Left colon (tissue), 2 donors: ENCODE data around the gene OR51B2. TPM values are rescaled to one million over a fixed set of nuclear protein-coding genes. Genes with fewer than 3 reads are reported as not detected.

Source experiments
- ATAC-seq: fragments of 200-7000 bp; cut with Tn5 transposase; one replicate; pipeline ENCODE4 v1.9.1; 2020; ENCODE audit warnings: mild to moderate bottlenecking, moderate library complexity
- DNase-seq, 2 donors: peaks; one replicate each; pipeline ENCODE4 v3.0.0-alpha.2; 2020
- intact Hi-C, 2 donors: fragments of 100-400 bp; cut with DNase I in 1 of 2; cut with micrococcal nuclease in 1 of 2; formaldehyde crosslinking; loops; one replicate each; pipeline versions ENCODE4 v1.11.2 to v1.14.0; 2022; cut with DNase I, micrococcal nuclease
- total RNA-seq, 2 donors: library from RNA; stranded (reverse); fragmentation: NEBNext Ultra II Directional; extraction: Animal tissue kit (Norgen Biotek cat#: 25700); gene quantifications; one replicate each; pipeline ENCODE4 v1.2.1, GENCODE V29; 2021
- donor health status: DM: no; HTN: no; CAD: no.
- donor health status: DM: yes; HTN: yes; CAD: no.

The OR51B2 gene
- total RNA-seq, 2 donors from 2014 or later: not detected

GRCh38 chr11:5286901-5287300 lies 37.2 kb downstream of the OR51B2 start:
- no peak for DNase-seq
- intact Hi-C loops: no loop called here

GRCh38 chr11:5286351-5286750 lies 37.7 kb downstream of the OR51B2 start:
- ATAC-seq (no peak), DNase-seq (no peak)
- intact Hi-C loops: no loop called here

More at GRCh38 chr11:5286901-5287300, 37.2 kb downstream of the OR51B2 start:
- no peak for ATAC-seq

GRCh38 chr11:5285703-5286340 lies 38.3 kb downstream of the OR51B2 start:
- intact Hi-C loops: no loop called here
- no peak for ATAC-seq
- no peak for DNase-seq

GRCh38 chr11:5284637-5285036 lies 39.5 kb downstream of the OR51B2 start:
- intact Hi-C loops: no loop called here
- ATAC-seq (no peak), DNase-seq (no peak)

DNA sequence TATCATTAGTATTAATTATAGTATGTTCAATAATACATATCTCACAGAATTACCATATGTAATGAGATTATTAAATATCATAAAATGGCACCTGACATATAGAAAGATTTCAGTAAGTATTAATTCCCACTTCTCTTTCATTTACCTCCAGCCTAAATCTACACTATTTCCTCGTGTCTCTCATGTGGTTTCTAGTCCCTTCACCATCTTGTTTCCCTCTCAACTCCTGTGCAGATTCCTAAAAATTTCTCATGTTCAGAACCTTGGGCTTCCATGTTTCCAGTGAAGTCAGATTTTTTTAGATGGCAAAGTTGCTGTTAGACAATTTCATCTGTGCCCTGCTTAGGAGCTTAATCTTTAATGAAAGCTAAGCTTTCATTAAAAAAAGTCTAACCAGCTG lies 40.2 kb downstream of the OR51B2 start:
- ATAC-seq (no peak), DNase-seq (no peak)
- intact Hi-C loops: no loop called here

GRCh38 chr11:5283086-5283485 lies 41.0 kb downstream of the OR51B2 start:
- DNase-seq (no peak), ATAC-seq (no peak)
- intact Hi-C loops: no loop called here

DNA sequence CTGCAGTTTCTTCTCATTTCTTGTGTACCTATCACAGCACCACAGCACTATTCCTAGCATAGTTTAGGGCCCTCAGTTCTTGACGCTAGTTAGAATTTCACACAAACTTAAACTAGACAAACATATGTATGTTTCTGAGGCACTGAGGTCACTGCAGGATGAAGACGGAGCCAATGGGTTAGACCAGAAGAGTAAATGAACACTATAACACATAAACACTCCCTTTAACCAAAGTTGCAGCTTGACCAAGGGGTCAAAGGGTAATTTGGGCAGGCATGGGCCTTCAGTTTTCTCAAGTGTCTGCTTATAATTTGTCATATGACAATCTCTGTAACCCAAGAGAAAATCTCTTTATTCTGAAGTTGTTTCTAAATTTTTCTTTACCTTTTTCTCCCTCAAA lies 41.5 kb downstream of the OR51B2 start:
- DNase-seq (no peak), ATAC-seq (no peak)
- intact Hi-C loops: no loop called here

DNA sequence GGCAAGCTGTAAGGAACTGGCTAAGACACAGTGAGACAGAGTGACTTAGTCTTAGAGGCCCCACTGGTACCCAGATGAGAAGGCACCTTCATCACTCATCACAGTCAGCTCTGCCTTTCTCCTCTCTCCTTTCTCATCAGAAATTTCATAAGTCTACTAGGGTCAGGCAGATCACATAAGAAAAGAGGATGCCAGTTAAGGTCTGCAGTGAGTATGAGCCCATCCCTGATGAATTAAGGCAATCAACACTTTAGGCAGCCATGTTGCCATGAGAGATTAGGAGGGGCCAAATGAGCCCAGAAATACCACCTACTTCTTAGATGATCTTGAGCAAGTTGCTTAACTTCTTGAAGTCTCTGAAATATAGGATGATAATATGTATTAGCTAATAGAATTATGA lies 42.5 kb downstream of the OR51B2 start:
- DNase-seq: no peak
- intact Hi-C loops: no loop called here
- ATAC-seq: no peak

GRCh38 chr11:5280582-5281102 lies 43.5 kb downstream of the OR51B2 start:
- intact Hi-C loops: no loop called here
- DNase-seq: no peak

GRCh38 chr11:5279471-5280090 lies 44.5 kb downstream of the OR51B2 start:
- intact Hi-C loops: no loop called here
- DNase-seq (no peak), ATAC-seq (no peak)

More at GRCh38 chr11:5280582-5281102, 43.5 kb downstream of the OR51B2 start:
- no peak for ATAC-seq

GRCh38 chr11:5277807-5278382 lies 46.2 kb downstream of the OR51B2 start:
- no peak for DNase-seq
- ATAC-seq: no peak
- intact Hi-C loops: no loop called here

DNA sequence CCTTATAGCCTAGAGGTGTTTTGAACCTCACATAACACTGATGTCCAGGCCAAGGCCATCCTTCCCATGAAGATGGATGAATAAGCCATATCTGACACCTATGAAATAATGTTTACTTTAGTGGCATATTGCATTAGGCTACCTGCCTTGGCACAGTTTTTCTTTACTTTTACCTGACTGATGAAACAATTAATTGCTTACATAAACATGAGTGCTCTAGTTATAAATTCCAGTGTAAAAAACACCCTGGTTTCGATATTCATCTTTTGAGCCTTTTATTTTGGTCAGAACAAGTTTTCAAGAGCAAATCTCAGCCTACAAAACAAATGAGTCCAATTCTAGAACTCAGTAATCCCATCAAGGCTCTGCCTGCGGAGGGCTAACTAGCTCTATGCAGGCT lies 47.4 kb downstream of the OR51B2 start:
- intact Hi-C loops: no loop called here
- no peak for DNase-seq
- ATAC-seq: no peak

- intact Hi-C loops: no loop called here
- ATAC-seq (no peak), DNase-seq (no peak)
Observed at GRCh38 chr11:5275369-5276110, 48.6 kb downstream of the OR51B2 start.

GRCh38 chr11:5274395-5274794 lies 49.7 kb downstream of the OR51B2 start:
- ATAC-seq (no peak), DNase-seq (no peak)
- intact Hi-C loops: no loop called here

Other genes with a start within 250 kb of the OR51B2 start
- gene OR52A5, start 185.9 kb downstream of the OR51B2 start, total RNA-seq: not detected
- not detected for gene OR52A1, start 169.5 kb downstream of the OR51B2 start, total RNA-seq
- not detected for gene OR51V1, start 123.6 kb downstream of the OR51B2 start, total RNA-seq
- gene HBB, start 97.2 kb downstream of the OR51B2 start, total RNA-seq: 10 to 100 TPM in 1 of 2 donors, 1 to 10 TPM in 1; 9.3 to 25.8 TPM
- not detected for gene HBD, start 89.8 kb downstream of the OR51B2 start, total RNA-seq
- gene HBG1, start 74.4 kb downstream of the OR51B2 start, total RNA-seq: not detected
- not detected for gene HBG2, start 69.5 kb downstream of the OR51B2 start, total RNA-seq
- gene HBE1, start 54.4 kb downstream of the OR51B2 start, total RNA-seq: not detected
- gene OR51B4, start 22.4 kb downstream of the OR51B2 start, total RNA-seq: not detected
- not detected for gene OR51B5, start 19.2 kb upstream of the OR51B2 start, total RNA-seq
- not detected for gene OR51B6, start 27.2 kb upstream of the OR51B2 start, total RNA-seq
- gene OR51M1, start 59.5 kb upstream of the OR51B2 start, total RNA-seq: not detected
- gene OR51Q1, start 97.8 kb upstream of the OR51B2 start, total RNA-seq: not detected
- gene OR51I1, start 117.2 kb upstream of the OR51B2 start, total RNA-seq: not detected
- gene OR51I2, start 125.0 kb upstream of the OR51B2 start, total RNA-seq: not detected
- not detected for gene OR52D1, start 164.4 kb upstream of the OR51B2 start, total RNA-seq
- gene UBQLN3, start 185.7 kb upstream of the OR51B2 start, total RNA-seq: not detected
- under 1 TPM; 0.25 to 0.49 TPM for gene UBQLNL, start 192.4 kb upstream of the OR51B2 start, total RNA-seq
- under 1 TPM; 0.25 to 0.27 TPM for gene OR52H1, start 224.2 kb upstream of the OR51B2 start, total RNA-seq